Nephron progenitor cell (in vitro differentiated cells): ENCODE results near the gene ZNF512B.
A peak's percentile ranks its signal among the peaks of the same experiment; 100 is the strongest.
"Not testable (repeated sequence)": the region's sequence is repeated elsewhere in the genome, so short reads cannot be mapped to it uniquely, and the experiment has no call there.

ENCODE experiments used
- DNase-seq: peaks from one replicate; pipeline ENCODE4 v3.0.0; 2021
- H3K27ac Mint-ChIP-seq: 2 replicates; pipeline ENCODE4 v1.8.0; 2021; ENCODE audit warnings: mild to moderate bottlenecking, moderate library complexity, mixed read lengths
- H3K27me3 Mint-ChIP-seq: 2 replicates; pipeline ENCODE4 v1.8.0; 2021; ENCODE audit warnings: mild to moderate bottlenecking, low read depth, mixed read lengths; ENCODE audit not compliant: poor library complexity
- H3K36me3 Mint-ChIP-seq: 2 replicates; pipeline ENCODE4 v1.8.0; 2021; ENCODE audit warnings: low read depth, mixed read lengths
- H3K4me1 Mint-ChIP-seq: 2 replicates; pipeline ENCODE4 v1.8.0; 2021; ENCODE audit warnings: mixed read lengths
- H3K4me3 Mint-ChIP-seq: 2 replicates; pipeline ENCODE4 v1.8.0; 2021; ENCODE audit warnings: mild to moderate bottlenecking, moderate library complexity, mixed read lengths
- H3K9me3 Mint-ChIP-seq: 2 replicates; pipeline ENCODE4 v1.8.0; 2021; ENCODE audit warnings: mild to moderate bottlenecking, moderate library complexity, mixed read lengths
- CTCF ChIP-seq: fragments of 200-600 bp; sonication (generic); IDR thresholded peaks from 2 replicates; pipeline ENCODE4 v1.5.0; 2021; ENCODE audit warnings: antibody characterized with exemption

The ZNF512B gene

GRCh38 chr20:63961664-63962425, 7.9 kb downstream of the ZNF512B start:
- Mint-ChIP-seq H3K4me3 (no peak overlapping the region), H3K4me1 (peaks cover 22% of the 10 kb centered on the region), H3K27me3 (peaks cover 3% of the 10 kb centered on the region), H3K36me3 (peaks cover 16% of the 10 kb centered on the region), H3K27ac (no peak overlapping the region), H3K9me3 (peaks cover 4% of the 10 kb centered on the region)
- DNase-seq: no peak
- no peak for TF ChIP-seq CTCF

GRCh38 chr20:63960654-63961621, 8.8 kb downstream of the ZNF512B start:
- DNase-seq, H3K27me3 Mint-ChIP-seq, H3K36me3 Mint-ChIP-seq, H3K9me3 Mint-ChIP-seq, H3K4me3 Mint-ChIP-seq, H3K27ac Mint-ChIP-seq: not testable (repeated sequence)
- H3K4me1 Mint-ChIP-seq: peaks cover 22% of the 10 kb centered on the region

- no peak for TF ChIP-seq CTCF
- peaks cover 26% of the 10 kb centered on the region for H3K4me1 Mint-ChIP-seq
- H3K9me3 Mint-ChIP-seq: no peaks in the 10 kb centered on the region
- H3K4me3 Mint-ChIP-seq: no peak overlapping the region
- peaks cover 5% of the 10 kb centered on the region for H3K36me3 Mint-ChIP-seq
- H3K27me3 Mint-ChIP-seq: peaks cover 3% of the 10 kb centered on the region
- no peak overlapping the region for H3K27ac Mint-ChIP-seq
- no peak for DNase-seq
These were observed 10.0 kb downstream of the ZNF512B start for GRCh38 chr20:63959699-63960075.

- no peak overlapping the region for H3K4me3 Mint-ChIP-seq
- no peaks in the 10 kb centered on the region for H3K9me3 Mint-ChIP-seq
- H3K36me3 Mint-ChIP-seq: peaks cover 5% of the 10 kb centered on the region
- TF ChIP-seq CTCF: no peak
- no peak for DNase-seq
- peaks cover 32% of the 10 kb centered on the region for H3K4me1 Mint-ChIP-seq
- H3K27me3 Mint-ChIP-seq: peaks cover 3% of the 10 kb centered on the region
- no peak overlapping the region for H3K27ac Mint-ChIP-seq
These were observed 10.6 kb downstream of the ZNF512B start for GRCh38 chr20:63958964-63959698.

GRCh38 chr20:63958471-63958870, 11.3 kb downstream of the ZNF512B start:
- no peaks in the 10 kb centered on the region for H3K9me3 Mint-ChIP-seq
- DNase-seq: no peak
- H3K4me1 Mint-ChIP-seq: peaks cover 38% of the 10 kb centered on the region
- H3K27ac Mint-ChIP-seq: no peak overlapping the region
- peaks cover 3% of the 10 kb centered on the region for H3K27me3 Mint-ChIP-seq
- TF ChIP-seq CTCF: no peak
- peak overlapping the region; percentile 44 for H3K4me3 Mint-ChIP-seq
- H3K36me3 Mint-ChIP-seq: peaks cover 5% of the 10 kb centered on the region
